MG63 (cell line): ENCODE data around the gene GNPTAB. TPM values are rescaled to one million over a fixed set of nuclear protein-coding genes. Genes with fewer than 3 reads are reported as not detected.
"Not testable (repeated sequence)": the region's sequence is repeated elsewhere in the genome, so short reads cannot be mapped to it uniquely, and the experiment has no call there.

Source experiments
- DNase-seq: peaks from one replicate; pipeline ENCODE4 v3.0.0-alpha.2; 2020
- H3K27me3 ChIP-seq: fragments of 250-450 bp; sonication (Bioruptor Pico); 2 replicates; pipeline ENCODE4 v1.5.1; 2020; ENCODE audit warnings: mild to moderate bottlenecking, moderate library complexity
- H3K36me3 ChIP-seq: fragments of 250-450 bp; sonication (Bioruptor Pico); 2 replicates; pipeline ENCODE4 v1.5.1; 2020; ENCODE audit warnings: mild to moderate bottlenecking, moderate library complexity
- H3K4me3 ChIP-seq: fragments of 250-450 bp; sonication (Bioruptor Pico); 2 replicates; pipeline ENCODE4 v1.5.1; 2020; ENCODE audit warnings: mild to moderate bottlenecking, moderate library complexity
- H3K9me3 ChIP-seq: fragments of 250-450 bp; sonication (Bioruptor Pico); 2 replicates; pipeline ENCODE4 v1.5.1; 2020; ENCODE audit warnings: mild to moderate bottlenecking, moderate library complexity
- total RNA-seq: library from RNA; depleted of rRNA; stranded (reverse); fragments of >200 nt; shearing (Covaris generic); gene quantifications from 2 replicates; pipeline ENCODE4 v1.2.3, GENCODE V29; 2014; ENCODE audit warnings: low replicate concordance

The GNPTAB gene
- total RNA-seq, 1 experiment from 2014 or later = 4.9 TPM

DNA sequence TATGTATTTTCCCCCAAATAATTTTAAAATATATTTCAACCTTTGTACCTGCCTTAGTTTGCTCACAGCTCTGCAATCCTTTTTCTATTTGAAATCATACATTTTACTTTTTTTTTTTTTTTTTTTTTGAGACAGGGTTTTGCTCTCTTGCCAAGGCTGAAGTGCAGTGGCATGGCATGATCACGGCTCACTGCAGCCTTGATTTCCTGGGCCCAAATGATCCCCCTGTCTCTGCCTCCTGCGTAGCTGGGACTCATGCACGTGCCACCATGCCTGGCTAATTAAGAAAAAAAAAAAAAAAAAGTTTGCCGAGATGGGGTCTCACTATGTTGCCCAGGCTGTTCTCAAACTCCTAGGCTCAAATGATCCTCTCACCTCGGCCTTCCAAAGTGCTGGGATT is 90.2 kb downstream of the GNPTAB start:
- H3K36me3 ChIP-seq = no peaks in the 10 kb centered on the region; the same call in 1 of the 2 replicates
- no peaks in the 10 kb centered on the region for H3K27me3 ChIP-seq
- no peaks in the 10 kb centered on the region for H3K9me3 ChIP-seq
- H3K4me3 ChIP-seq = no peak overlapping the region
- no peak for DNase-seq

DNA sequence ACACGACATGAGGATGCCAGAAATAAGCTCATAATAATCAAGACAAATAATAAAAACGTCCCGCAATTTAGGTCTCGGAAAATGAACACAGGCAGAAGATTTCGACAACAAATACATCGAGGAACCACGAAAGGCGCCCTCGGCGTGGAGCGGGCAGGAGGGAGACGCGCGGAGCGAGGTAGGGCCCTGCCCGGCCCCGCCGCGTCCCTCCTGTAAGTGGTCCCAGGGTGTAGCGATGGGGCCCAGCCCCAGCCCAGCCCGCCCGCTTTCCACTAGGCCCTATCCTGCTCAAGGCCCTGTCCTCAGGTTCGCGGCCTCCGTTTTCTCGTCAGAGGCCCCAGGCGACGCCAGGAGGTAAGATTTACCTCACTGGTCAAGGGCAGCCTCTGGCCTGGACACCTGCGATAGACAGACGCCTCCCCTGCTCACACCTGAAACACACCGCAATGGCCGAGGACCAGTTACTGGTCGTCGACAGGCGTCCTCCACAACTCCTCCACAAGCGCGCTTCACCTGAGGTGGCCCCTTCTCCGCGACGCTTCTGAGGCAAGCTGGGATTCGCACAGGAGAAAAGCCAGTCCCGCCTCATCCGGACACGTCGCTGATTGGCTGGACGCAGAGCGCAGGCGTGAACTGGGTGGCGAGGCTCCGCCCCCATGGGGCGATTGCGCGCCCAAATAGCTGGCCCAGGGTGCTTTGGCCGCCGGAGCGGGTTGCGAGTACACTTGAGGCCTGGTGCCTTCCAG is 91.7 kb downstream of the GNPTAB start, which contains the start of gene SYCP3:
Gene SYCP3 (minus strand): TSS at position 543 of the 746 bp plus-strand sequence. CDS start 1,527 bp downstream, outside the sequence.
- Histone ChIP-seq H3K9me3 (no peaks in the 10 kb centered on the region), H3K4me3 (no peak within 1 kb of the TSS), H3K36me3 (no peaks in the 10 kb centered on the region), H3K27me3 (no peaks in the 10 kb centered on the region)
- DNase-seq = no peak

DNA sequence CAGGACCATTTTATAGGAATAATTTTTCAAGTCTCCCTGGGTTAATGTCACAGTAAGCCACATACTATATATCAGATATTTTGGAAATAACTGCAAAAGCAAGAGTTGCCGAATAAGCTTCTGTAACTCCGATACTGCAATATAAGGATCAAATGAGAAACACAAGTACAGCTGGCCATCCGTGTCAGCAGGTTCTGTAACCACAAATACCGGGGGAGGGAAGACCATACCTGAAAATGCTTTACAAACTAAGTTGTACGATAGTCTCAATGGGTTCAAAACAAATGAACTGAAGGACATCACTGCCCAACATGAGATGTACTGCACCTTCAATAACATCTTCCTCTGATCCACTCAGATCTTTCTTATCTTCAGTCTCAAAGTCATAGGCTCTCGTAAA is 93.3 kb downstream of the GNPTAB start:
- H3K36me3 ChIP-seq = no peaks in the 10 kb centered on the region
- no peaks in the 10 kb centered on the region for H3K27me3 ChIP-seq
- H3K4me3 ChIP-seq = no peak overlapping the region
- H3K9me3 ChIP-seq = no peaks in the 10 kb centered on the region
- no peak for DNase-seq

- not testable (repeated sequence) for H3K27me3 ChIP-seq, H3K36me3 ChIP-seq
Observed at GRCh38 chr12:101734482-101734881, 96.3 kb downstream of the GNPTAB start.

DNA sequence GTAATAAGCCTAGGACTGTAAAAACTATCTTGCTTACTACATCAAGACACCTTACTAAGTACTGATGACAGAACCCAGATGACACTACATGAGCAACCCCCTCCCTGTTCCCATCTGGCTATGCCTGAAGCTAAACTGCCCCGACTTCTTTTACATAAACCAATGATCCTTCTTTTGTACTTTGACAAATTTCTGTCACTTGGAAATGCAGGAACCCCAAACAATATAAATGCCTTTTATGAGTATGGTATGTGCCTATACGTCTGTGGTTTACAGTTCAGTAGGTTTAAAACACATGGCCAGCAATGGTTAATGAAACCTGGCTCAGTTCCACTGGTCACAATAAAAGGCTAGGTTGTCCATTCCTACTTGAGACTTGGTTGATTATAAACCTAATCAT is 97.6 kb downstream of the GNPTAB start:
- Histone ChIP-seq H3K27me3 (no peaks in the 10 kb centered on the region), H3K36me3 (no peaks in the 10 kb centered on the region; the same call in 1 of the 2 replicates), H3K9me3 (no peaks in the 10 kb centered on the region), H3K4me3 (no peak overlapping the region)
- no peak for DNase-seq

More at GRCh38 chr12:101734482-101734881, 96.3 kb downstream of the GNPTAB start:
- DNase-seq, H3K9me3 ChIP-seq, H3K4me3 ChIP-seq: not testable (repeated sequence)

- Histone ChIP-seq H3K27me3 (no peaks in the 10 kb centered on the region), H3K36me3 (no peaks in the 10 kb centered on the region; the same call in 1 of the 2 replicates), H3K9me3 (no peaks in the 10 kb centered on the region), H3K4me3 (no peak overlapping the region)
- no peak for DNase-seq
Observed at GRCh38 chr12:101732318-101732717, 98.4 kb downstream of the GNPTAB start.

- Histone ChIP-seq H3K9me3 (no peaks in the 10 kb centered on the region), H3K27me3 (no peaks in the 10 kb centered on the region), H3K36me3 (no peaks in the 10 kb centered on the region; the same call in 1 of the 2 replicates), H3K4me3 (no peak overlapping the region)
- DNase-seq = no peak
Observed at GRCh38 chr12:101729842-101730241, 100.9 kb downstream of the GNPTAB start.

GRCh38 chr12:101727098-101727497 is 103.7 kb downstream of the GNPTAB start:
- DNase-seq = no peak
- no peaks in the 10 kb centered on the region for H3K27me3 ChIP-seq
- no peaks in the 10 kb centered on the region for H3K9me3 ChIP-seq
- H3K36me3 ChIP-seq = no peaks in the 10 kb centered on the region; the same call in 1 of the 2 replicates
- no peak overlapping the region for H3K4me3 ChIP-seq

- DNase-seq = no peak
- Histone ChIP-seq H3K27me3 (no peaks in the 10 kb centered on the region), H3K9me3 (no peaks in the 10 kb centered on the region), H3K4me3 (no peak overlapping the region), H3K36me3 (no peaks in the 10 kb centered on the region; the same call in 1 of the 2 replicates)
Observed at GRCh38 chr12:101722392-101722791, 108.4 kb downstream of the GNPTAB start.

GRCh38 chr12:101720118-101720517 is 110.6 kb downstream of the GNPTAB start:
- Histone ChIP-seq H3K4me3 (no peak overlapping the region), H3K36me3 (no peaks in the 10 kb centered on the region; the same call in 1 of the 2 replicates), H3K9me3 (no peaks in the 10 kb centered on the region), H3K27me3 (no peaks in the 10 kb centered on the region)
- DNase-seq = no peak

DNA sequence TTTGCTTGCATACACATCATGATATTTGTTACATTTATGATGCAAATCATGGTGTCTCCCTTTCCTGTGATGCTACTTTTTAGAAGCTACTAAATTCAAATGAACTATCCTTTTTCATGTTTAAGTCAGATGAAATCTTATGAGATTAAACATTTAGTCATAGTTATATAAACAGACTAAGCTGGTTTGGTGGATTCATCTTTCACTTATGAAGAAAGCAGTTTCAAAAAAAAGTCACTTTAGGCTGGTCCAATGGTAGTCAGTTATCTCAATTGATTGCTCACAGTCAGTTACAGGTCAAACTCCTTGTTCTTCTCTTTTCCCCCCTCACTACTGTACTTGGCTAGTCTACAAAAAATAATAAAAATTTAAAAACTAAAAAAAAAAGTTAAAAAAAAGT is 111.2 kb downstream of the GNPTAB start:
- no peak for DNase-seq

GRCh38 chr12:101714877-101715444 is 115.8 kb downstream of the GNPTAB start:
- no peak for DNase-seq
- no peak overlapping the region for H3K4me3 ChIP-seq
- no peaks in the 10 kb centered on the region for H3K27me3 ChIP-seq
- no peaks in the 10 kb centered on the region for H3K9me3 ChIP-seq
- no peaks in the 10 kb centered on the region for H3K36me3 ChIP-seq

More for the DNA sequence above, 111.2 kb downstream of the GNPTAB start:
- no peaks in the 10 kb centered on the region for H3K27me3 ChIP-seq
- H3K4me3 ChIP-seq = no peak overlapping the region
- no peaks in the 10 kb centered on the region for H3K9me3 ChIP-seq
- H3K36me3 ChIP-seq = no peaks in the 10 kb centered on the region; the same call in 1 of the 2 replicates

DNA sequence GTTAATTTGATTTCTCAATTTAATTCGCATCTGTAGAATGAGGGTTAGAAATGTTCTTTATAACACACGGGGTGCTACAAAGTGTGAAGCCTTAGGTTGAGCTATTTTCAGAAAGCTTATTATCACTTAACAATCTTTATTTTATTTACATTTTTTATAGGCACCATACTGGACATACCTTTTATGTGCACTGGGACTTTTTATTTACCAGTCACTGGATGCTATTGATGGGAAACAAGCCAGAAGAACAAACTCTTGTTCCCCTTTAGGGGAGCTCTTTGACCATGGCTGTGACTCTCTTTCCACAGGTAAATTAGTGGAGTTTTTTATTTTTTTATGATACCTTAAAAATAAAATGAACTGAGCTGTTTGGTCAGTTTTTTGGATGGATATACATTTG is 116.8 kb downstream of the GNPTAB start:
- no peak overlapping the region for H3K4me3 ChIP-seq
- H3K27me3 ChIP-seq = no peaks in the 10 kb centered on the region
- H3K36me3 ChIP-seq = no peaks in the 10 kb centered on the region
- no peak for DNase-seq
- H3K9me3 ChIP-seq = no peaks in the 10 kb centered on the region

GRCh38 chr12:101713059-101713682 is 117.6 kb downstream of the GNPTAB start:
- Histone ChIP-seq H3K9me3 (no peaks in the 10 kb centered on the region), H3K4me3 (no peak overlapping the region), H3K36me3 (no peaks in the 10 kb centered on the region), H3K27me3 (no peaks in the 10 kb centered on the region)
- DNase-seq = no peak

GRCh38 chr12:101710288-101710687 is 120.5 kb downstream of the GNPTAB start:
- Histone ChIP-seq H3K36me3 (no peaks in the 10 kb centered on the region), H3K9me3 (peaks cover 3% of the 10 kb centered on the region; the same call in 1 of the 2 replicates), H3K27me3 (no peaks in the 10 kb centered on the region), H3K4me3 (no peak overlapping the region)
- no peak for DNase-seq

DNA sequence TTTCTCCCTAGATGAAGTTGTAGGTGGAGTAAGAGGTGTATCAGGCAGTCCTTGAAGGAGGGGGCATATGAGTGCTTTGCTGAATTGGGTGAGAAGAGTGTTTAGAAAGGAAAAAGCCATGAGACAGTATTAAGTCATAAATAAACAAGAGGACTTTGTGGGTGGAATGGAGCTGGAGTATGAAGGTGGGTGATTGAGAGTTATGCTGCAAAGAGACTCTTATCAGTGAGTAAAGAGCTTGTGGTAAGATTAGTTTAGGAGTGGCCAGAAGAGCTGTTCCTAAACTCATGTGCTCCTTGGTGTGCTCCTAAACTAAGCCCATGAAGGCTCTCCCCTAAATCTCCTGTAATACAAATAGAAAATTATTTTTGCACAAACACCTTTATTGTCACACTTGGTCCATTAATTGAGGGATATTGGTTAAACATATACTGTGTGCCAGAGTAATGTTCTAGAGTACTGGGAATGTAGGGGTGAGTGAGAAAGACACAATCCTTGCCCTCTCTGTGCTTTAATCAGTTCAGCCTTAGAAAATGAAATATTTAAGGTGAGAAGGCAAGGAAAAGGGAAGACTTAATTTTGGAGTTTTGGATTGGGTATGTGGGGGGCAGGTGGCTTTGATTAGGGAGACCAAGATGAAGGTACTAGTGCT is 123.5 kb downstream of the GNPTAB start:
- Histone ChIP-seq H3K9me3 (peaks cover 3% of the 10 kb centered on the region; the same call in 1 of the 2 replicates), H3K4me3 (no peak overlapping the region), H3K27me3 (no peaks in the 10 kb centered on the region), H3K36me3 (no peaks in the 10 kb centered on the region)
- no peak for DNase-seq

DNA sequence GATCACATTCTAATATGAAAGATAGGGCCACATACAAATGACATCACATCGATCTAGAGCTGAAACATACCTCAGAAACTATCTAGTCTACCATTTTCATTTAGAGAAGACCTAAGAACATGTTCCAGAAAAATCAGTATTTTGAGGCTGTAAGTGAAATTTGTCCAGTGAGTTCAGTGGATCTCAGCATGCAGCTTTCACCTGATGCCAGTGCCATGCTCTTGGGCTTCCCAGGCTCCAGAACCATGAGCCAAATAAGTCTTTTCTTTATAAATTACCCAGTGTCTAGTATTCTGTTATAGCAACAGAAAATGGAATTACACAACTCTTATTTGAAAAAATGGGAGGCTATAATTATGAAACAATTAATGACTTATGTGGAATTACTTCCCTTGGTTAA is 124.4 kb downstream of the GNPTAB start:
- Histone ChIP-seq H3K9me3 (peaks cover 3% of the 10 kb centered on the region; the same call in 1 of the 2 replicates), H3K27me3 (no peaks in the 10 kb centered on the region), H3K36me3 (no peaks in the 10 kb centered on the region), H3K4me3 (no peak overlapping the region)
- no peak for DNase-seq
